Adrenal gland (tissue), 12 donors: ENCODE data around the gene SEMA3F. TPM values are rescaled to one million over a fixed set of nuclear protein-coding genes. Genes with fewer than 3 reads are reported as not detected.

Source experiments
- DNase-seq, 7 donors: peaks; one replicate each; pipeline ENCODE4 v3.0.0-alpha.2; 2019 to 2020
- H3K27ac ChIP-seq, 5 donors: fragments of 200-600 bp; sonication (generic) in 4 of 5; 1 replicate in 3 of 5; 2 replicates in 2 of 5; pipeline versions ENCODE4 v1.5.1 to v1.8.0; 2016 to 2020; ENCODE audit warnings: mild to moderate bottlenecking in 1 of 5
- H3K27me3 ChIP-seq: fragments of 200-600 bp; 2 replicates; pipeline ENCODE4 v1.8.0; 2021
- H3K36me3 ChIP-seq, 2 donors: fragments of 200-600 bp; replicated peaks in 1 of 2; 1 replicate in 1 of 2; 2 replicates in 1 of 2; pipeline versions ENCODE4 v1.5.1 to v1.8.0; 2018 to 2022
- H3K4me1 ChIP-seq, 2 donors: fragments of 200-600 bp; replicated peaks in 1 of 2; 1 replicate in 1 of 2; 2 replicates in 1 of 2; pipeline versions ENCODE4 v1.5.1 to v1.8.0; 2018 to 2021
- H3K4me3 ChIP-seq, 4 donors: fragments of 200-600 bp; sonication (generic) in 3 of 4; one replicate each; pipeline ENCODE4 v1.5.1; 2016 to 2018
- H3K9me3 ChIP-seq, 3 donors: fragments of 200-600 bp; sonication (generic) in 1 of 3; replicated peaks in 1 of 3; 1 replicate in 2 of 3; 2 replicates in 1 of 3; pipeline versions ENCODE4 v1.5.1 to v1.8.0; 2016 to 2021
- POLR2A ChIP-seq, 2 donors: fragments of 450-650 bp; IDR thresholded peaks; one replicate each; pipeline ENCODE4 v1.6.1; 2017; ENCODE audit warnings: antibody characterized with exemption in 2 of 2, mild to moderate bottlenecking in 2 of 2, moderate library complexity in 1 of 2
- WGBS, 4 donors: extraction: QIAGEN DNeasy Blood & Tissue Kit in 2 of 4; methylation state at CpG; one replicate each; pipeline versions ENCODE4 v1.1.5 to v1.1.7; 2013 to 2017; 5-methylcytosine and 5-hydroxymethylcytosine counted together
- intact Hi-C, 2 donors: fragments of 100-400 bp; cut with DNase I; formaldehyde crosslinking; loops; one replicate each; pipeline versions ENCODE4 v1.14.1 to v1.15.0; 2022 to 2023
- polyA plus RNA-seq, 3 donors: library from polyadenylated mRNA; stranded (reverse); fragments of 200-250 nt in 2 of 3; fragments of 350-450 nt in 1 of 3; fragmentation: Illumina TruSeq in 1 of 3; extraction: RNeasy Lipid Tissue Mini Kit (QIAGEN cat#74804) in 1 of 3; gene quantifications; one replicate each; pipeline ENCODE4 v1.2.3, GENCODE V29; 2013 to 2014
- total RNA-seq, 9 donors: library from RNA; depleted of rRNA in 4 of 9; stranded (reverse); fragments of >200 nt in 4 of 9; fragments of 120-200 nt in 1 of 9; fragmentation: NEBNext Ultra II Directional in 1 of 9; extraction: Animal tissue kit (Norgen Biotek cat#: 25700) in 1 of 9; gene quantifications; one replicate each; pipeline versions ENCODE4 v1.1.0 to v1.2.4, GENCODE V29; 2013 to 2023
- TF ChIP-seq, protein P1 (sequence below), 6 experiments: fragments of 450-650 bp in 4 of 6; fragments of 200-600 bp in 2 of 6; sonication (generic) in 1 of 6; IDR thresholded peaks; 1 replicate in 5 of 6; 2 replicates in 1 of 6; pipeline versions ENCODE4 v1.5.1 to v1.8.0; 2016 to 2021; ENCODE audit warnings: antibody characterized with exemption in 6 of 6, mild to moderate bottlenecking in 2 of 6, moderate library complexity in 1 of 6
- donor health status: healthy with polysubstance abuse.
- donor health status: Bipolar disorder and iron deficiency.
- donor health status: DM: yes; HTN: yes; CAD: no.
- donor health status: DM: no; HTN: no; CAD: no.
- donor health status: DM: no; HTN: no; CAD: no.
- donor health status: DM: yes; HTN: yes; CAD: no.

Gene SEMA3F
- total and polyA plus RNA-seq, 12 donors: 1.6 to 21.1 (median 13.6) TPM

DNA sequence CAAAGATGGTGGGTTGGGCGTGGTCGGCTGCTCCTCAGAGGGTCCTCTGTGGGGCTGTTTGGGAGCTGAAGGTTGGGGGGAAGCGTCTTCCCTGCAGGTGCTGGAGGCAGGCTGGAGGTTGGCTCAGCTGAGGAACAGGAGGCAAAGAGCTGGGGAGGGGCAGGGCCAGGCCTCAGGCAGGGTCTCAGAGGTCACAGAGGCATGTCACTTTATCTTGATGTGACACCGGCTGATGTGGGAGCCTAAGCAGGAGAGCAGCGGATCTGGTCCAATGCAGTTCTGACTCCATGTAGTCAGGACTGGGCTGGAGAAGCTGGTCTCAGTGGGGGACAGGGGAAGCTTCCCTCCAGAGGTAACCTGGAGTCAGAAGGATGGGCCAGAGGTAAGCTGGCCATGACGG, 28.6 kb downstream of the SEMA3F start:
- H3K36me3 ChIP-seq: no peaks in the 10 kb centered on the region
- no peak overlapping the region for H3K4me3 ChIP-seq
- intact Hi-C loops: no loop called here
- DNase-seq: no peak
- no peak for TF ChIP-seq POLR2A (IDR thresholded peaks at IDR 0.05)
- TF ChIP-seq, protein P1, sequence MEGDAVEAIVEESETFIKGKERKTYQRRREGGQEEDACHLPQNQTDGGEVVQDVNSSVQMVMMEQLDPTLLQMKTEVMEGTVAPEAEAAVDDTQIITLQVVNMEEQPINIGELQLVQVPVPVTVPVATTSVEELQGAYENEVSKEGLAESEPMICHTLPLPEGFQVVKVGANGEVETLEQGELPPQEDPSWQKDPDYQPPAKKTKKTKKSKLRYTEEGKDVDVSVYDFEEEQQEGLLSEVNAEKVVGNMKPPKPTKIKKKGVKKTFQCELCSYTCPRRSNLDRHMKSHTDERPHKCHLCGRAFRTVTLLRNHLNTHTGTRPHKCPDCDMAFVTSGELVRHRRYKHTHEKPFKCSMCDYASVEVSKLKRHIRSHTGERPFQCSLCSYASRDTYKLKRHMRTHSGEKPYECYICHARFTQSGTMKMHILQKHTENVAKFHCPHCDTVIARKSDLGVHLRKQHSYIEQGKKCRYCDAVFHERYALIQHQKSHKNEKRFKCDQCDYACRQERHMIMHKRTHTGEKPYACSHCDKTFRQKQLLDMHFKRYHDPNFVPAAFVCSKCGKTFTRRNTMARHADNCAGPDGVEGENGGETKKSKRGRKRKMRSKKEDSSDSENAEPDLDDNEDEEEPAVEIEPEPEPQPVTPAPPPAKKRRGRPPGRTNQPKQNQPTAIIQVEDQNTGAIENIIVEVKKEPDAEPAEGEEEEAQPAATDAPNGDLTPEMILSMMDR (IDR thresholded peaks at IDR 0.05): no peak
- H3K27me3 ChIP-seq: no peaks in the 10 kb centered on the region
- no peak overlapping the region for H3K27ac ChIP-seq
- H3K4me1 ChIP-seq: no peaks in the 10 kb centered on the region
- H3K9me3 ChIP-seq: no peaks in the 10 kb centered on the region
- WGBS, 4 donors: 78 to 98% (median 87%) methylated on average over 4 to 6 of the region's 6 CpGs

DNA sequence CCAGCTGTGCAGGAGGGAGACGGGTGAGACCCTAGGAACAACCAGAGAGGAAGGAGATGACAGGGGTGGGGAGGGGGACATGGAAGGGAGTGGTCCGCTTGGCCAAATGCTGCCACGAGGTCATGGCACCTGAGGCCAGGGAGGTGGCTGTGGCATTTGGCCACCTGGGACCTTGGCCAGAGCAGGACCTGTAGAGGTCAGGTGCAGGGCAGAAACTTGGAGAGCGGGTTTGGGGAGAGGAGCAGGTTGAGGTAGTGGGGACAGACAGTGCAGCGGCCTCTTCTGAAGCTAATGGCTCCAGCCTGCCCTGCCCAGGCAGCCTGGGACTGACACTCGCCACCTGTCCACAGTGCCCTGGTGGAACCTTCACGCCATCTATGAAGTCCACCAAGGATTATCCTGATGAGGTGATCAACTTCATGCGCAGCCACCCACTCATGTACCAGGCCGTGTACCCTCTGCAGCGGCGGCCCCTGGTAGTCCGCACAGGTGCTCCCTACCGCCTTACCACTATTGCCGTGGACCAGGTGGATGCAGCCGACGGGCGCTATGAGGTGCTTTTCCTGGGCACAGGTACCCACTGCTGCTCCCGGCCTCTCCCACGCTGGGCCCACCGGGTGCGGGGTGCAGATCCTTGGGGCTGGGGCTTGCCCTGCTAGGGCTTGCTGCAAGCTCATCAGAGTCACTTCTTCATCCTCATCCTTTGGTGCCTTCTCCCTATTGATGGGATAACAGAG, 29.3 kb downstream of the SEMA3F start:
- Histone ChIP-seq H3K4me1 (no peaks in the 10 kb centered on the region), H3K9me3 (no peaks in the 10 kb centered on the region), H3K4me3 (no peak overlapping the region), H3K36me3 (no peaks in the 10 kb centered on the region), H3K27ac (no peak overlapping the region), H3K27me3 (no peaks in the 10 kb centered on the region)
- WGBS, 4 donors: 78 to 94% (median 90%) methylated on average over 4 to 21 of the region's 21 CpGs
- no peak for DNase-seq
- intact Hi-C loops: no loop called here
- no peak for TF ChIP-seq POLR2A (IDR thresholded peaks at IDR 0.05)
- TF ChIP-seq, protein P1 (IDR thresholded peaks at IDR 0.05): no peak

DNA sequence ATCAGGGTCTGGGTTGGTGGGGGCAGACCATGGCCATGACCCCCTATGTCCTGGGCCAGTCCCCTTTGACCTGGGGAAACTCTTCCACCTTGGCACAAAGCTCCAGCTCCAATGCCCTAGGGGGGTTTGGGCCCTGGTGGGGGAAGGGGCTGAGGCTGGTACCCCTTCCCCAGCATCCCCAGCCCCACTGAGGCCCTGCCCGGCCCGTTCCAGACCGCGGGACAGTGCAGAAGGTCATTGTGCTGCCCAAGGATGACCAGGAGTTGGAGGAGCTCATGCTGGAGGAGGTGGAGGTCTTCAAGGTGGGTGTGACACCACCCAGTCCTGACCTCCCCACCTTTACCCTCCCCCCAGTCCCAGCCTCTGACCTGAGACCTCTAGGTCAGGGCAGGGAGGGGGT, 30.1 kb downstream of the SEMA3F start:
- Histone ChIP-seq H3K27ac (no peak overlapping the region), H3K4me1 (no peaks in the 10 kb centered on the region), H3K4me3 (no peak overlapping the region), H3K9me3 (no peaks in the 10 kb centered on the region), H3K36me3 (no peaks in the 10 kb centered on the region), H3K27me3 (no peaks in the 10 kb centered on the region)
- intact Hi-C loops: no loop called here
- WGBS, 4 donors: 88 to 89% (median 89%) methylated on average over 4 of the region's 4 CpGs; no CpG with 5 or more reads in 1 of the 4 donors
- no peak for DNase-seq
- TF ChIP-seq POLR2A (IDR thresholded peaks at IDR 0.05): no peak
- TF ChIP-seq, protein P1 (IDR thresholded peaks at IDR 0.05): no peak

DNA sequence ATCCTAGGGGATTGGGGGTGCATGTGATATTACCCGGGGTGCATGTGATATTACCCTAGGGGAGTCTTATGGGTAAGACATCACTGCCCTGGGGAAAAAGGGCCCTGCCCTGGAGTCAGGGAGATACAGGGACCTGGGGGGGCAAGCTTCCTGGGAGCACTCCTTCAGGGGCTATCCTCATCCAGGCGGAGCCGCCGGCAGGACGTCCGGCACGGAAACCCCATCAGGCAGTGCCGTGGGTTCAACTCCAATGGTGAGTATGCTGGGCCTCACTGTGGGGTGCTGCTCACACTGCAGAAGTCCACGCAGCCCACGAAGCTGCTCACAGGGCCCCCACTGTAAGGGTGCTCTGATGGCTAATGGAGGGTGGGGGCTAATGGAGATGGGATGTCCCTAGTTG, 31.0 kb downstream of the SEMA3F start:
- TF ChIP-seq, protein P1 (IDR thresholded peaks at IDR 0.05): no peak
- TF ChIP-seq POLR2A (IDR thresholded peaks at IDR 0.05): no peak
- H3K36me3 ChIP-seq: no peaks in the 10 kb centered on the region
- no peak overlapping the region for H3K4me3 ChIP-seq
- H3K4me1 ChIP-seq: no peaks in the 10 kb centered on the region
- H3K9me3 ChIP-seq: no peaks in the 10 kb centered on the region
- WGBS, 4 donors: 91 to 93% (median 92%) methylated on average over 7 to 10 of the region's 10 CpGs; no CpG with 5 or more reads in 1 of the 4 donors
- intact Hi-C loops: no loop called here
- DNase-seq: no peak
- H3K27ac ChIP-seq: no peak overlapping the region
- no peaks in the 10 kb centered on the region for H3K27me3 ChIP-seq
